ENCODE data around the gene CHST8.

The CHST8 gene

DNA sequence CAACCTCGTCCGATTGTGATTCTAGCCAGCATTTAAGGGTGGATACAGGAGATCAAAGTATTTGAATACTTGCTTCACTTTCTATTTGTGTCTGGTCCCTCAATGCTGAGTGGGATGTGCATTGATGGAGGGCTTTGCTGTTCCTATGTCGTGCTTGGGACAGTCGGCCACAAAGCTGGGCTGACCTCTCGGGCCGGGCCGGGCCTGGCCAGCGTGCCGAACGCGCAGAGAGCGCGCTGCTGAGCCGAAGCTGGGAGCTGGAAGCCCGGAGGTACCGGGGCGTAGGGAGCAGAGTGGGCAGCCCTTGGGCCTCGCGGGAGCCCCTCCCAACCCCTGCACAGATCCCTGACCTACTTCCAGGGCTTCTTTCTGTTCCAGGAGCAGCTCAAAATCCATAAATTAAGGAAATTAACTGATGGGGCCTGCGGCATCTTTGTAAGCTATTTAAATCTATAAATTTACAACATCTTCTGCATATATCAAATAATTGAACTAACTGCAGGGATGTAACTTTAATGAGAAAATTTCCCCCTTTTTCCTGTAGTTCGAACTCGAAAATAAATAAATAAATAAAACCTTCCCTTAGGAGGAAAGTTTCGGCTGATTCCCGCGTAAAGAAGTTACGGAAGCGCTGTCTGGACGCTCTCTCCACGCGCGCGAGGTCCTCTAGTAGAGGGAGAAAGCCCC, 173.1 kb downstream of the CHST8 start:
- no peak for DNase-seq (ENCODE audit: low read depth, low spot score)

DNA sequence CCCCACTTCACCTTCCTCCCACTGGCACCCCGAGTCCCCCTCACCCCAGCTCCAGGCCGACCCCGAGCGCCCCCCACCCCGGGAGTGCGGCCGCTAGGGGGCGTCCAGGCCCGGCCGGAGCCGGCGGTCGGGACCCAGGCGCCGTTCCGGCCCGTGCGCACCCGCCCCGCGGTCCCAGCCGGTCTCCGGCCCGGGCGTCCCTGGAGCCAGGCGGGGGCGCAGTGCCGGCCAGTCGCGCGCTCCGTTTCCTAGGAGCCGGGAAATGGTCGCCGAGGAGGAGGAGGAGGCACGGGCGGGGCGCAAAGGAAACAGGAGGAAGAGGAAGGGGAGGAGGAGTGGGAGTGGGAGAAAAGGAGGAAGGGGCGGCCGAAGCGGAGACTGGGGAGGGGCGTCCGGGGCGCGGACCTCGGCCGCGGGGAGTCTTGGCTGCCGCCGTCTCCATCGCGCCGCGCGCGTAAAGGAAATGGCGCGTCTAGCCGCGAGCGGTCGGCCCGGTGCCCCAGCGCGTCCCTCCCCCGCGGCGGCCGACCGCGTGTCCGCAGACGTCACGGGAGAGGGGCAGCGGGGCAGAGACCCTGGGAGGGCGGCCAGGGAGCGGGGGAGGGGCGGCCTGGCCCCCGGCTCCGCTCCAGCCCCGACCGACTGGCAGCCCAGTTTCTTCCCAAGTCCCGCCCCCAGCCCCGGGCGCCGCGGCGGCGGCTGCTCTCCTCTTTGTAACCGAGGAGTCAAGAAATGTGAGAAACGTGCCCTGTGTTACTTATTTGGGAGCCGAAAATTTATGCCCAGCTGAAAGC, 173.8 kb downstream of the CHST8 start:
- DNase-seq (ENCODE audit: low read depth, low spot score): peak; percentile 71

DNA sequence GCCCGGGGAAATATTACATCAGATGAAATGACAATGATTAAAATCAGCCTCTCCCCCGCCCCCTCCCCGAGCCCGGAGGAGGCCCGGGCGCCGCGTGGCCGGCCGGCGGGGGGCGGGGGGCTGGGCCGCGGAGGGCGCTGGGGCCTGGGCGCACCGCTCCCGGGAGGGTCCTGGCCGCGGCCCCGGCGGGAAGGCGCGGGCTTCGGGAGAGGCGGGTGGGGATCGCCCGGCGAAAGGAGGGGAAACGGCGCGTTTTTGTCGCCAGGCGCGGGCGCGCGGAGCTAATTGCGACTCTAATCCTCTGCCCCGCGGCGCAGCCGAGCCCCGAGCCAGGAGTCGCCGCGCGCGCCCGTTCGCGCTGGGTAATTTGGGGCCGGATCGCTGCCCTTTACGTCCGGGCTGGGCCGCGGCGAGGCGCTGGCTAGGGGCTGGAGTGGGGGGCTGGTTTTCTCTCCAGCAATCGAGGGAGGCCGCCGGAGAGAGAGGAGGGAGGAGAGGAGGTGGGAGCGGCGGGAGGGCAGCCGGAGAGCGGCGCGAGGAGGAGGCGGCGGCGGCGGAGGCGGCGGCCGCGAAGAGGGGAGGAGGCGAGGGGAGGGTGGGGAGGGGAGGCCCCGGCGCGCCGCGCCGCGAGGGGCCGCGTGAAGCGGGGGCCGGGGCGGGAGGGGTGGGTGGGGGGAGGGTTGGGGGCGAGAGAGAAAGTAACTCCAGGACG, 174.6 kb downstream of the CHST8 start, which contains the start of gene KCTD15:
TSS of gene KCTD15 (plus strand) at position 707 of the 712 bp plus-strand sequence. CDS start 3,585 bp downstream, outside the sequence.
- no peak for DNase-seq (ENCODE audit: low read depth, low spot score)

DNA sequence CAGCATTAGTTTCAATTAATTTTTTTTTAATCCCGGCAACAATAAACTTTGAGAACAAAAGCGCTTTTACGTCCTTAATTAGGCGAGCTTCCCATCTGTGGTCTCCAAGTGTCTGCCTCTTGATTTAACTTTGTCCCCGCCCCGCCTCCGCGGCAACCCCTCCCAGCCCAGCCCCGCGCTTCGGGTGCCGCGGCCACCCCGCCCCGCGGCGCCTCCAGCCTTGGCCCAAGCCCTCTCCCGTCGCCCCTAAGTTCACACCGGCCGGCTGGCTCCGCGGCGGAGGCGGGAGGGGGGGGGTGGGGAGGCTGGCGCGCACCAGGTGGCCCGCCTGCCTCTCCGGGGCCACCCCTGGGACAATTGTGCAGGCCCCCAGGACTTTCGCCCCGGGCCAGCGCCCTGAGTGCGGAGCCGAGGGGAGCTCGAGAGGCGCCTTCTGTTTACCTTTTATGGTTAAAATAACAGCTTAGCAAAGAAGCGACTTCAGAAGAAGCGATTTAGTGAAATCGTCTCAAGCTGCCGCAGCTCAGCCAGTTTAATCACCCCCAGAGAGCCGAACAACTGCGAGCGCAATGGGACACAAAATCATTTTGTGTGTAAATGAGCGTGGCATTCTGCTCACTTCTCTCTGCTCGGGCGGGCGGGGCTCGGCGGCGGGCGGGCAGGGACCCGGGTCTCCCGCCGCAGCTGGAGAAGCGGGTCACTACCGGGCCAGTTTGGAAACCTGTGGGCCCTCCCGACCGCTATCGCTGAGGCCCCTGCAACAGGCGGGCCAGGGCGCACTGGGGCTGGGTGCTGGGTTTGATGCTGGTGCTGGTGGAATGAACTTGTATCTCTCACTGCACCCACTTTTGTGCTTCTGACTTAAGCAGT, 176.3 kb downstream of the CHST8 start:
- no peak for DNase-seq (ENCODE audit: low read depth, low spot score)

DNA sequence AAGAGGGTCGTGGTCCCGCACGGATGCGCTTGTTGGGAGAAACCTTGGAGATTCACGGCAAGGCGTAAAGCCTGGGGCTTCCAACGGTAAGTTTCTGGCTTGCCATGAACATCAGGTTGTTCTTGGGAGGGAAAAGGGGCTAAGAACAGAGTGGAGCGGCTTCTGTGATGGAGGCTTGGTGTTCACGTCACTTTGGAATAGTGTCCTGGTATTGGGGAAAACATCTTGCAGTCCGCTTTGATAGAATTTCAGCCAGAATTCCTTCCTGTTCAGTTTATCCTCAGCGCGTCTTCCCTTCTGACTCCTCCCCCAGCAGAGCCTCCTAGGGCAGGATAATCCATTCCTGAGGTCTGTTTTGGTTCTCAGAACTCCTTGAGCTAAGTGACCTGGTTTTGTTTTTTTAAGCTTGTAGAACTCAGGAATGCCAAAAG, 176.9 kb downstream of the CHST8 start:
- DNase-seq (ENCODE audit: low read depth, low spot score): no peak

DNA sequence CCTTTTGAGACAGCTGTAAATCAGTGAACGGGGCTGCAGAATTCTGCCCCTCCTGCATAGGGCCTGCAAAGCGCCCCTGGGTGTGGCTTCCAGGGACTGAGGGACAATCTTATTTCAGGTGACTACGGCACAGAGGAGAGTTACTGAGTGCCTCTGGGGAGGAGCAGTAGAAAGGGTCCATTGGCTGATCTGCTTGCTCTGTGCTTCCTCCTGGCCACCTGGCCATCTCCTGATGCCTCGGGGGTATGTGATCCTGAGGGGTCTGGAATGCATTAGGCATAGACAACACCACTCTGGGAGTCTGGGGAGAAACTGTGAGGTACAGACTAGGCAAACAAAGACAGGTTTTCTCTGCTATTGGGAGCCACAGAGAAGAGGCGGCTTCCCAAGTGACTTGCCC, 177.7 kb downstream of the CHST8 start:
- DNase-seq (ENCODE audit: low read depth, low spot score): no peak

DNA sequence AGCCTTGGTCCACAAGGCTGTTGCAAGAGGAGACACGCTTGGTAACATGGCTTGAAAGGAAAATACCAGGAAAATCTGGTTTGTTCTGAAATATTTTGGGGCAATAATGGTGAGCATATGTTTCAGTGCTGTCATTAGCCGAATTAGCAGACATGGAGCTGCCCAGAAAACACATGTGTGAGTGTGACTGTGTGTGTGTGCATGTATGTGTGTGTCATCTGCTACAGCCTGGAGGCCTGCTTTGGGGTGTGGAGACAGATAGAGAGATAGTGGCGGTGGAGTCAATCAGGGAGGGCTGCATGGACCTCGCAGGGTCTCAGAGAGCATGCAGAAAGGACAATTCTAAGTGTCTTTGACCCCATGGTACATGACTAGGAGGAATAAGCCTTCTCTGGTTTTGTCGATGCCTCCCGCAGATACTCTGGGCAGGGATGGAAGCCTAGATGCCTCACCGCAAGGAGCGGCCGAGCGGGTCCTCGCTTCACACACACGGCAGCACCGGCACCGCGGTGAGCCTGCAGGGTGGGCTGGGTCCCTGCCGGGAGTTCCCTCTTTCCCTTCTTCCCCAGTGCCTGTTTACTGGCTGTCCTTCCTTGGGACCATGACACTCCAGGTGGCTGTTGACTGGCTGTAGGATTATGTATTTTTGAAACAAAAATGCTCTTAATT, 178.4 kb downstream of the CHST8 start:
- no peak for DNase-seq (ENCODE audit: low read depth, low spot score)

DNA sequence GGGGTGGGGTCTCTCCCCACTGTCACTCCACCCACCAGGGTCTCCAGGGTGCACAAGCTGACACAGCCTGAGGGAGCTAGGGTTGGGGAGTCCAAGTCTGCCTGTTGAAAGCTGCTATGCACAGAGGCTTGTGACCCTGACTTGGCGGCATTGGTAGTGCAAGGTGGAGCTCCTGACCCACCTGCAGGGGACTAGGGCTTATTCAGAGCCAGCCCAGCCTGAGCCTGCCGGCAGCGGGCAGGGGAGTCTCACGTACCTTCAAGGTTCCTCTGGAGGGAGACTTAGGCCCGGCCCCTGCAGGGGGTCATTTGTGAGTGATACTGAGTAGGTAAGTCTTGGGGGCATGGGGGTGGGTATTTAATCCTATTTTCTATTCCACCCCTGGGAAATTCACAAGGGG, 179.7 kb downstream of the CHST8 start:
- DNase-seq (ENCODE audit: low read depth, low spot score): no peak

DNA sequence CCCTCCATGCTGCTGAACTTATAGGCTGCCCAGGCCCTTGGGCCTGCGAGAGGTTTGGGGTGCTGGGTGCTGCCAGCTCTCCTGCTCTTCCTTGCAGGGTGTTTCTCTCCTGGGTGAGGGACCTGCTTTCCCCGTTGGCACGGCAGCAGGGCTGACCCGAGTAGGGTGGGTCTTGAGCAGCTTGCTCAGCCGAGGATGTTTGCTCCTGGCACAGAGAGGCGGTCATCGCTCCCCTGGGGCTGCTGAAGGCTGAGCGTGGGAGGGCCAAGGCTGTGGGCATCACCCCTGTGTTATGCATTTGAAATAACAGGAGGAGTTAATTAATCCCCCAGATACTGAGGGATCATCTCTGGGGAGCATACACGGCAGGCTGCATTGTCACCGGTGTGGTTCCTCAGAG, 180.2 kb downstream of the CHST8 start:
- no peak for DNase-seq (ENCODE audit: low read depth, low spot score)

DNA sequence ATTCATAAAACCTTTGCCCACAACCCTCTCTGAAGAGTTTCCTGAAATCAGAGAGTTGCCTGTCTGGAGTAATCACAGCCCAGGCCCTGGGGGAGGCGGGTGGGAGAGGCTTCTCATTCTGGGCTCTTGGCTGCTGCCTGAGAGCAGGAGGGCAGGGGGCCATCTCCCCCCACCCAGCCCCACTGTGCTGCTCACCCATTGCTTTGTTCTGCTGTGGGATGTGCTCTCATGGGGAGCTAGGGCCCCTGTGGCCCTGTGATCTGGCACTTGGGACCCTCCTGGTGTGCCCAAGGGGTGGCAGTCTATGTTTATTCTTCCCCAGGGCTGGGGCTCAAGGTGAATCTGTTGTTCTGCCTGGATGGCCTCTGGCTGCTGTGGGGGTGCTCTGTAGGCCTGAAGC, 181.0 kb downstream of the CHST8 start:
- DNase-seq (ENCODE audit: low read depth, low spot score): no peak

DNA sequence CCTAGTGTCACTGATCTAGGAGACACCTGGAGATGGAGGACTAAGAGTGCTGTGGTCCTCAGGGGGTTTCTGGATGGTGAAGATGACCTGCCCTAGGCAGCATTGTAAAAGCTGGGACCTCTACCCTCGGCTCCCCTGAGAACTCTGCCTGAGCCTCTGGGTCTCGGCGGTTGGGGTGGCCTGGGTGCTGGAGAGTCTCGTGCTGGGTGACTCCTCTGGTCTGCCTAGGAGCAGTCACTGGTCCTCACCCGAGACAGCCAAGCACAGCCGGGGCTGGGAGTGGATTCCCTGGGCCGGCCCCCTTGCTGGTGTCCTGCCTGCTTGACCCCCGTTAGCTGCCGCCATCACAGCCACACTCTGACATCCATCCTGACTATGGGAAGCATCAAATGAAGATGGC, 181.6 kb downstream of the CHST8 start:
- no peak for DNase-seq (ENCODE audit: low read depth, low spot score)

DNA sequence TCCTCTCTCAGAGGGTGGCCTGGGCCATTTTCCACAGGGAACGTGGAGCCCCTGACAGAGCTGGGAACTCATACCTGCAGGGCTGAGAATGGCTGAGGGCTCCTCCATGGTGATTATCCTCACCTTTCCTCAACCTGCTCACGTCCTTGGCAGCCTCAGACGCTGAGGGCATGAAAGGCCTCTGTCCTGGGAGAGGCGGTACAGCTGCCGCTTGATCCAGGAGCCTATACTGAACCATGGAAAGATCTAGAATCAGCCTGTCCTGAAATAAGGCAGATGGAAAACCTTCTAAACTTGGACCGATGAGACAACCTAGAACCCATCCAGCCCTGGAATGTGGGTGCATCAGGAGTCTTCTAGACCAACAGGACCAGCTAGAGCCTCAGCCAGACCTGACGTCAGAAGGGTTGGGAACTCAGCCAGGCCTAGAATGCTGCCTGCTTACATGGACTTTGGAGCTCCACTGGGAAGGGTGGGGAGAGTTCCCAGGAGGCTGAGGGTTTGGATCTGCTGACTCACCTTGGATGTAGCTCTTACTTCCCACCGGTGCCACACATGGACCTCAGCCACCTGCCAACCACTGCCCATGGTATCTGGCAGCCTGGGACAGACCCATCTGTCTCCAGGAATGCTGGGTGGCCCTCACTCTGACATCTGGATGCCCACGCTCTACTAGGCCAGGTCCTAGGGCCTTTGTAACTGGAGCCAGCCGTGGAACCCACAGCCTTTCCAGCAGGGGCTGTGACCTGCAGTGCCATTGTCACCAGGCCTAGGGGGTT, 182.5 kb downstream of the CHST8 start:
- no peak for DNase-seq (ENCODE audit: low read depth, low spot score)

DNA sequence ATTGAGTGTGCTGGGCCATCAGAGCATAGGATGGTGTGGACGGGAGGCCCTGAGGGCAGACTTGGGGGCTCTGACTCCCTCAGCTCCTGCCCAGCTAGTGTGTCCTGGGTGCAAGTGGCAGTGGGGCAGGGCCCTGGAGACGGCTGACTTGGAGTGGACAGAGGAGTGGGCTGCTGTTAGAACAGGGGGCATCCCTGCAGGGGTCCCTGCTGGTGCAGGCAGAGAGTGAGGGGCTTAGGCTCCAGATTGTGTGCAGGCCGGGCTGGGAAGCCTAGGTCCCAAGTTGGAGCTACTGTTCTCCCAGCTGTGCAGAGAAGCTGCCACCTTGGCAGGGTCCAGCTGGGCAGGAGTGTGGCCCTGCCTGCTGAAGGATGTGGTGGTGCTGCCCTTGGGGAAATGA, 183.6 kb downstream of the CHST8 start:
- DNase-seq (ENCODE audit: low read depth, low spot score): no peak

DNA sequence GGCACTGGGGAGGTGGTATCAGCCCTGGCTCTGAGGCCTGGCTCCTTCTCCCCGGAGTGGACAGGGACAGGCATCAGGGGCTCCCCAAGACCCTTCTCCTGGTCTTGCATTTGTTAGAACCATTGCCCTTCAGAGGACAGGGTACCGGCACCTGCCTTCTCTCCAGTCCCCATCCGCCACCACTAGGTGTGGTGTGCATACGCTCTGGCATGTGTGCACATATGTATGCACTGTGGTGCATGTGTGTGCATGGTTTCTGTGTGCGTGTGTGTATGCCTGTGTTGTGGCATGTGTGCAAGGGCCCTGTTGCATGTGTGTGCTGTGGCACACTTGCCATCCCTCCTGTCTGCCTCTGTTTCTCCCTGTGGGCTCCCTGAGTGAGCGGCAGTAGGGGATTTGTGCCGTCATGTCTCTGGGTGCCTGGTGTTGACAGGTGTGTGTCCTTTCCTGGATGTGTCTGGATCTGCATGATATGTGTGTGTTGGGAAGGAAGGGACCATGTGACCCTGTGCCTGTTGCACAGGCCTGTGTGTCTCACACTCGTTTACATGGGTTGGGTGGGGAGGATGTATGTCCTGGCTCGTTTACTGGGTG, 184.2 kb downstream of the CHST8 start:
- no peak for DNase-seq (ENCODE audit: low read depth, low spot score)

DNA sequence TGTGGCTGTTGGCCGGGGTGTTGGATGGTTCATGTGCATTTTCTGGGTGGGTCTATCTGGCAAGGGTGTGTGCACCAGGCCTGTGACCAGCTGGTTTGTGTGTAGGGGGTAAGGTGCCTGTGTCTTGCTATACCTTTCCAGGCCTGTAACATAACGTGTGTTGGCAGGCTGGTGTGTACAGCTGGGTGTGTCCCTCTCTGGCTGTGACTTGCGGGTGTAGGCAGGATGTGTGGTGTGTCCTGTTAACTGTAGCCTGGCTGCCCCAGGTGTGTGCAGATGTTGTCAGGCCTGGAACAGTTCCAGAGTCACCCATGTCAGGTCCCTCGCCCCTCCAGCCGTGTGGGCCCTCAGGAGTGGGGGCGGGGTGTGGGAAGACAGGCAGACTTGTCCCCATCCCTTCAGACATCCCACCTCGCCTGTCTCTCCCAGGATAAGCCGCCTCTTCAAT, 184.7 kb downstream of the CHST8 start:
- DNase-seq (ENCODE audit: low read depth, low spot score): no peak

DNA sequence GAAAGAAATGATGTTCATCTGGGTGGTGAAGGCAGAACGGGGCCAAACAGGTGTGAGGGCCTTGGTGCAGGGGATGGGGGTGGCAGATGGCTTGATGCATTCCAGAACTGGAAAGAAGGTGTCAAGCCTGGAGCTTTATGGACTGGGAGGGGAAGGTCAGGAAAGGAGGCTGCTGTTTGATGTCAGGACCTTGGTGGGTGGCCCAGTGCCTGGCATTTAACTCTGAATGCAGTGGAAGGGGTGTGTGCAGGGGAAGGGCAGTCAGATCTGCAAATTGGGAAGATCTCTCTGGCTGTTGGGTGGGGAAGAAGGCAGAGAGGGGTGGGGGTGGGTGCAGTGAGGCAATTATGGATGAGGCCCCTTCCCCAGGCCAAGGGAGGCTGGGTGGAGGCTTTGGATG, 186.6 kb downstream of the CHST8 start:
- no peak for DNase-seq (ENCODE audit: low read depth, low spot score)

DNA sequence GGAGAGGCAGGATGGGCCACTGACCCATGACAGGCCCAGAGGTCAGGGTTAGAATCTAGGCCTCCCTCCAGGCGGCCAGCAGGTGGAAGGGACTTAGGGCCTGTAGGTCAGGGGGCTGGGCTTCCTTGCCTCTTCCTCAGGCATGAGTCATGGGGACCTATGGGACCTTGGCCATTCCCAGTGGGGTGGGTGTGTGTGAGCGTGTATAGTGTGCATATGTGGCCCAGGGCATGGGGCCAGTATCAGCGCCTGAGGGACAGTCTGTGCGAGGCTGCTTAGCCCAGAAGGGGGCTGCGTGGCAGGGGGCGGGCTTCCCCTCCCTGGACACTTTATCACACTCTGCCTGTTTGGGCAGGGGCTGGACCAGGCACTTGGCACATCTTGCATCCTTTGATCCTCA, 188.2 kb downstream of the CHST8 start:
- no peak for DNase-seq (ENCODE audit: low read depth, low spot score)

DNA sequence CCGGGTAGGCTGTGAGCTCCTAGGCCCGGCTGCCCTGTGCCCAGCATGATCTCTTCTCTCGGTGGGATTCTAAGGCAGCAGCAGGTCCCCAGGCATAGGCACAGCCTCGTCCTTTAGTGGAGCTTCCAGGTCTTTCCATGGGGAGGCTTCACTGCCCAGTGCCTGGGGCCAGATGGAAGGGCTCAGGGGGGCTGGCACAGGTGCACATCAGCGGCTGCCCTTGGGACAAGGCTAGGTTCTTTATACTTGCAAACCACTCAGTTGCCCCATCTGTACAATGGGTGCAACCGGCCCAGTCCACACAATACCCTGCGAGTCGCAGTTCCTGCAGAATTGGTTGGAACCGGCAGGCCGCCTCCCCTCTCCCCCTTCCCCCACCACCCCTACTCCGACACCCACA, 189.1 kb downstream of the CHST8 start:
- DNase-seq (ENCODE audit: low read depth, low spot score): no peak

DNA sequence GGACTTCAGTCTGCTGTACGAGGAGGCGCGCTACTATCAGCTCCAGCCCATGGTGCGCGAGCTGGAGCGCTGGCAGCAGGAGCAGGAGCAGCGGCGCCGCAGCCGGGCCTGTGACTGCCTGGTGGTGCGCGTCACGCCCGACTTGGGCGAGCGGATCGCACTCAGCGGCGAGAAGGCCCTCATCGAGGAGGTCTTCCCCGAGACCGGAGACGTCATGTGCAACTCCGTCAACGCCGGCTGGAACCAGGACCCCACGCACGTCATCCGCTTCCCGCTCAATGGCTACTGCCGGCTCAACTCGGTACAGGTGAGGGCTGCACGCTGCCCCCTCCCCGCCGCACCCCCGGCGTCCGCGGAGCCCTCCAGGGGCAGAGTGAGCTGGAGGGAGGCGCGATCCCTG, 189.5 kb downstream of the CHST8 start:
- DNase-seq (ENCODE audit: low read depth, low spot score): no peak
